AG04449 (cell line): ENCODE measurements around the gene FAM209B.

Experiments
- CTCF ChIA-PET: fragments of 350-600 bp; formaldehyde crosslinking; extraction: SDS; loops from one replicate; lab custom pipeline; 2021; ENCODE audit warnings: antibody characterized with exemption; lab: Yijun Ruan, JAX
- POLR2A ChIA-PET: fragments of 400-600, 350-600 bp; formaldehyde crosslinking; extraction: SDS; loops from one replicate; lab custom pipeline; 2020; ENCODE audit warnings: antibody characterized with exemption, inconsistent platforms; lab: Yijun Ruan, JAX
- DNase-seq: peaks from one replicate; pipeline ENCODE4 v3.0.0-alpha.2; 2010; ENCODE audit warnings: low read depth, low spot score
- H3K4me3 ChIP-seq: 2 replicates; pipeline ENCODE4 v1.5.1; 2011; ENCODE audit warnings: low read depth, mild to moderate bottlenecking, control low read depth, low read length
- CTCF ChIP-seq: IDR thresholded peaks from one replicate; pipeline ENCODE4 v1.5.1; 2011; ENCODE audit warnings: mild to moderate bottlenecking, moderate library complexity, low read length, control low read depth, inconsistent platforms; ENCODE audit not compliant: insufficient read depth; ENCODE audit errors: missing control alignments

FAM209B gene

GRCh38 chr20:56527521-56527920 lies 5.5 kb upstream of the FAM209B start:
- no peak for TF ChIP-seq CTCF
- POLR2A ChIA-PET: no interaction called here
- no peak overlapping the region for H3K4me3 ChIP-seq
- CTCF ChIA-PET: no interaction called here
- DNase-seq: no peak

GRCh38 chr20:56537997-56538396 lies 5.0 kb downstream of the FAM209B start:
- no peak for TF ChIP-seq CTCF
- ChIA-PET POLR2A (no interaction called here), CTCF (interaction anchor here (4.8 kb wide), 1 partner anchor 12 kb away, joined by 30 read pairs; no protein-coding TSS in a partner anchor)
- no peak for DNase-seq
- H3K4me3 ChIP-seq: no peak overlapping the region

GRCh38 chr20:56540415-56540814 lies 7.4 kb downstream of the FAM209B start:
- no peak for DNase-seq
- TF ChIP-seq CTCF: no peak
- CTCF ChIA-PET: interaction anchor here (0.8 to 4.8 kb wide), 2 partner anchors 9 to 13 kb away, joined by 3 to 30 read pairs; no protein-coding TSS in a partner anchor

GRCh38 chr20:56542489-56543030 lies 9.5 kb downstream of the FAM209B start:
- TF ChIP-seq CTCF: no peak
- CTCF ChIA-PET: interaction anchor here (1.0 kb wide), 1 partner anchor 8 kb away, joined by 3 read pairs; no protein-coding TSS in a partner anchor
- DNase-seq: no peak
- H3K4me3 ChIP-seq: no peak overlapping the region
- POLR2A ChIA-PET: no interaction called here

More at GRCh38 chr20:56540415-56540814, 7.4 kb downstream of the FAM209B start:
- POLR2A ChIA-PET: no interaction called here
- H3K4me3 ChIP-seq: no peak overlapping the region

- ChIA-PET CTCF (interaction anchor here (0.7 to 4.7 kb wide), 35 partner anchors 9 to 798 kb away, joined by 3 to 78 read pairs (median 6); partner anchors contain the start of gene FAM210B), POLR2A (no interaction called here)
- TF ChIP-seq CTCF: no peak
- no peak overlapping the region for H3K4me3 ChIP-seq
- DNase-seq: no peak
These were observed 18.5 kb downstream of the FAM209B start for GRCh38 chr20:56551571-56551970.

GRCh38 chr20:56552911-56553629 lies 20.0 kb downstream of the FAM209B start:
- CTCF ChIA-PET: interaction anchor here (0.6 to 3.6 kb wide), 6 partner anchors 13 to 795 kb away, joined by 3 to 78 read pairs (median 12); no protein-coding TSS in a partner anchor
- POLR2A ChIA-PET: no interaction called here
- no peak for DNase-seq
- TF ChIP-seq CTCF: no peak
- H3K4me3 ChIP-seq: no peak overlapping the region
